Osteoblast (primary cell): ENCODE data around the gene NKAIN2. TPM values are rescaled to one million over a fixed set of nuclear protein-coding genes. Genes with fewer than 3 reads are reported as not detected.

ENCODE experiments used
- DNase-seq: peaks from one replicate; pipeline ENCODE4 v3.0.0; 2011; ENCODE audit warnings: low spot score, mixed read lengths; ENCODE audit not compliant: insufficient read length; ENCODE audit errors: missing footprints
- H2AFZ ChIP-seq: 2 replicates; pipeline ENCODE4 v1.6.0; 2011; ENCODE audit warnings: mild to moderate bottlenecking, low read length
- H3K27ac ChIP-seq: 2 replicates; pipeline ENCODE4 v1.5.1; 2011; ENCODE audit warnings: mild to moderate bottlenecking, low read depth, low read length, moderate library complexity
- H3K27me3 ChIP-seq: 2 replicates; pipeline ENCODE4 v1.6.0; 2012; ENCODE audit warnings: mild to moderate bottlenecking, control low read depth, inconsistent platforms, low read length, moderate library complexity; ENCODE audit not compliant: insufficient read depth
- H3K36me3 ChIP-seq: 2 replicates; pipeline ENCODE4 v1.5.1; 2011; ENCODE audit warnings: mild to moderate bottlenecking, low read length, control low read depth, moderate library complexity; ENCODE audit not compliant: insufficient read depth
- H3K4me1 ChIP-seq: 2 replicates; pipeline ENCODE4 v1.5.1; 2011; ENCODE audit warnings: mild to moderate bottlenecking, low read length, control low read depth, moderate library complexity; ENCODE audit not compliant: insufficient read depth
- H3K4me2 ChIP-seq: 2 replicates; pipeline ENCODE4 v1.6.0; 2011; ENCODE audit warnings: mild to moderate bottlenecking, low read length; ENCODE audit not compliant: insufficient read depth
- H3K4me3 ChIP-seq: fragments of 200-600 bp; sonication (generic); 3 replicates; pipeline ENCODE4 v1.5.1; 2012; ENCODE audit warnings: mild to moderate bottlenecking, low read length, inconsistent platforms; ENCODE audit not compliant: insufficient read depth
- H3K79me2 ChIP-seq: 2 replicates; pipeline ENCODE4 v1.6.0; 2012; ENCODE audit warnings: mild to moderate bottlenecking, low read length, control low read depth, inconsistent platforms; ENCODE audit not compliant: insufficient read depth
- H3K9me3 ChIP-seq: 2 replicates; pipeline ENCODE4 v1.5.1; 2011; ENCODE audit warnings: low read depth, low read length, control low read depth
- H4K20me1 ChIP-seq: 2 replicates; pipeline ENCODE4 v1.6.0; 2012; ENCODE audit warnings: mild to moderate bottlenecking, low read length, control low read depth; ENCODE audit not compliant: insufficient read depth
- total RNA-seq: library from RNA; depleted of rRNA; stranded (reverse); fragments of >200 nt; gene quantifications from 2 replicates; pipeline ENCODE4 v1.2.3, GENCODE V29; 2012
- TF ChIP-seq, protein P1 (sequence below): IDR thresholded peaks from 2 replicates; pipeline ENCODE4 v1.5.1; 2011; ENCODE audit warnings: mild to moderate bottlenecking, low read depth, low read length, moderate library complexity; ENCODE audit errors: extremely low read depth

The NKAIN2 gene
- total RNA-seq, 1 donor: under 0.01 TPM

- Histone ChIP-seq H3K27ac (no peak overlapping the region), H3K36me3 (no peaks in the 10 kb centered on the region), H3K79me2 (no peaks in the 10 kb centered on the region), H4K20me1 (no peaks in the 10 kb centered on the region), H3K27me3 (no peaks in the 10 kb centered on the region), H3K4me2 (no peak overlapping the region), H2AFZ (no peak overlapping the region), H3K4me3 (no peak overlapping the region), H3K9me3 (no peaks in the 10 kb centered on the region), H3K4me1 (no peaks in the 10 kb centered on the region)
- TF ChIP-seq, protein P1, sequence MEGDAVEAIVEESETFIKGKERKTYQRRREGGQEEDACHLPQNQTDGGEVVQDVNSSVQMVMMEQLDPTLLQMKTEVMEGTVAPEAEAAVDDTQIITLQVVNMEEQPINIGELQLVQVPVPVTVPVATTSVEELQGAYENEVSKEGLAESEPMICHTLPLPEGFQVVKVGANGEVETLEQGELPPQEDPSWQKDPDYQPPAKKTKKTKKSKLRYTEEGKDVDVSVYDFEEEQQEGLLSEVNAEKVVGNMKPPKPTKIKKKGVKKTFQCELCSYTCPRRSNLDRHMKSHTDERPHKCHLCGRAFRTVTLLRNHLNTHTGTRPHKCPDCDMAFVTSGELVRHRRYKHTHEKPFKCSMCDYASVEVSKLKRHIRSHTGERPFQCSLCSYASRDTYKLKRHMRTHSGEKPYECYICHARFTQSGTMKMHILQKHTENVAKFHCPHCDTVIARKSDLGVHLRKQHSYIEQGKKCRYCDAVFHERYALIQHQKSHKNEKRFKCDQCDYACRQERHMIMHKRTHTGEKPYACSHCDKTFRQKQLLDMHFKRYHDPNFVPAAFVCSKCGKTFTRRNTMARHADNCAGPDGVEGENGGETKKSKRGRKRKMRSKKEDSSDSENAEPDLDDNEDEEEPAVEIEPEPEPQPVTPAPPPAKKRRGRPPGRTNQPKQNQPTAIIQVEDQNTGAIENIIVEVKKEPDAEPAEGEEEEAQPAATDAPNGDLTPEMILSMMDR: no peak
- no peak for DNase-seq
These were observed 953.9 kb downstream of the NKAIN2 start for GRCh38 chr6:124757560-124757959.

DNA sequence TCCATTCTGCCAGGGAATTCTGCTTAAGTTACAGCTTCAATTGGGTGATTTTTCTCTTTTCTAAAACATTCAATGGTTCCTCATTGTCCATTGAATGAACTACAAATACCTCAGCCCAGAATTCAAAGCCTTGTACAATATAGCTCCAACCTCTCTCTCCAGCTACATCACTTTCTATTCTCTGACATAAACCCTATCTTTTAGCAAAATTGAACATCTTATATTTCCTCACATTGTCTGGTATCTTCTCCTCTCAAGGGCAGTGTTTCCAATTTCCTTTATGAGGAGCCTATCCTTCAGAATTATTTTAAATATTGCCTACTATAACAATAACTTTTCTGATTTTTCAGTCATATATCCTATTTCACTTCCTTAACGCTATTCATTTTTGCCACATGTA lies 955.0 kb downstream of the NKAIN2 start:
- no peak overlapping the region for H3K27ac ChIP-seq
- no peak overlapping the region for H3K4me3 ChIP-seq
- no peak for DNase-seq
- no peaks in the 10 kb centered on the region for H3K36me3 ChIP-seq
- no peaks in the 10 kb centered on the region for H3K9me3 ChIP-seq
- no peaks in the 10 kb centered on the region for H3K27me3 ChIP-seq
- H3K4me1 ChIP-seq: no peaks in the 10 kb centered on the region
- no peaks in the 10 kb centered on the region for H3K79me2 ChIP-seq
- H2AFZ ChIP-seq: no peak overlapping the region
- no peaks in the 10 kb centered on the region for H4K20me1 ChIP-seq
- TF ChIP-seq, protein P1: no peak
- no peak overlapping the region for H3K4me2 ChIP-seq

DNA sequence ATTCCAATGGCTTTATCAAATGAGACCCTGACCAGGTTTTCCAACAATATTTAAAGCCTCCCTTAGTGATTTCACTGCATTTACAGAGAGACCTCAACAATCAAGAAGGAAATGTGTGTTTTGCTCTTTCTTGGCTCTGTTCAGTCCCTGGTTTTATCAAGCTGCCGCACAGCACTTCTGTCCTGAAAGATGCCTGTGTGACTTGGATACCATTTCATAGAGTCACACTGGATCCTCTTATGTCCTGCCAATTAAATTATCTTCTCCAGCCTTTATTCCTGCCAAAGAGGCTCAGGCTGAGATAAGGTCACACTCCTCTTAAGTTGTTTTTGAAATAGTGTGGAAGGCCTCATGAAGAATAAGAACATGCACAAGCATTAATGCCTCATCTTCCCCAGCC lies 961.6 kb downstream of the NKAIN2 start:
- Histone ChIP-seq H3K36me3 (no peaks in the 10 kb centered on the region), H3K4me1 (no peaks in the 10 kb centered on the region), H3K27me3 (peaks cover 3% of the 10 kb centered on the region), H2AFZ (no peak overlapping the region), H3K4me2 (no peak overlapping the region), H3K4me3 (no peak overlapping the region), H3K9me3 (no peaks in the 10 kb centered on the region), H4K20me1 (no peaks in the 10 kb centered on the region), H3K27ac (no peak overlapping the region), H3K79me2 (no peaks in the 10 kb centered on the region)
- TF ChIP-seq, protein P1: no peak
- no peak for DNase-seq

DNA sequence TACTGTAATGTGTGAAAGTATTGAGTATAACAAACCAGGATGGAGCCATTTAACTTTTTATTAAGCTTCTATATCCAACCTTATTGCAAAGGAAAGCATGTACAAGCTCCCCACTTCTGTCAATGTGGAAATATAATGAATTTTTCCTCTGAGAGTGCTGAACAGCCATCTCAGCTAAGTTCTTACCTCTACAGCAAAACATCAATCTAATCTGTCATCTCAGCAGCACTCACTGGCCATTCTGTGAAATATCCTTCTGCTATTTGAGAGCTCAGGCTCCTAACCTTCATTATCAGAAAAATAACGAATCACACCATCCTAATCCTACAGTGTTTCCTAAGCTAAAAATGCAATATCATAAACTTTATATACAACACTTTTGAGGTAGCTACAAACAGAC lies 964.6 kb downstream of the NKAIN2 start:
- H3K9me3 ChIP-seq: no peaks in the 10 kb centered on the region
- no peak overlapping the region for H2AFZ ChIP-seq
- DNase-seq: no peak
- no peak overlapping the region for H3K4me3 ChIP-seq
- H3K4me1 ChIP-seq: no peaks in the 10 kb centered on the region
- peaks cover 3% of the 10 kb centered on the region for H3K27me3 ChIP-seq
- no peak overlapping the region for H3K27ac ChIP-seq
- no peaks in the 10 kb centered on the region for H4K20me1 ChIP-seq
- no peaks in the 10 kb centered on the region for H3K79me2 ChIP-seq
- H3K4me2 ChIP-seq: no peak overlapping the region
- H3K36me3 ChIP-seq: no peaks in the 10 kb centered on the region
- TF ChIP-seq, protein P1: no peak
